AG09309 (cell line): Measurements from ENCODE around the gene KIF26A.

Experiments
- DNase-seq: peaks from one replicate; pipeline ENCODE4 v3.0.0-alpha.2; 2010; ENCODE audit warnings: low read depth
- H3K4me3 ChIP-seq: 2 replicates; pipeline ENCODE4 v1.5.1; 2011; ENCODE audit warnings: mild to moderate bottlenecking, low read depth, low read length, moderate library complexity; ENCODE audit not compliant: control insufficient read depth
- TF ChIP-seq, protein P1 (sequence below): IDR thresholded peaks from 2 replicates; pipeline ENCODE4 v1.5.1; 2011; ENCODE audit warnings: mild to moderate bottlenecking, low read depth, low read length, inconsistent platforms; ENCODE audit not compliant: insufficient read depth, control insufficient read depth; ENCODE audit errors: missing control alignments

Gene KIF26A

DNA sequence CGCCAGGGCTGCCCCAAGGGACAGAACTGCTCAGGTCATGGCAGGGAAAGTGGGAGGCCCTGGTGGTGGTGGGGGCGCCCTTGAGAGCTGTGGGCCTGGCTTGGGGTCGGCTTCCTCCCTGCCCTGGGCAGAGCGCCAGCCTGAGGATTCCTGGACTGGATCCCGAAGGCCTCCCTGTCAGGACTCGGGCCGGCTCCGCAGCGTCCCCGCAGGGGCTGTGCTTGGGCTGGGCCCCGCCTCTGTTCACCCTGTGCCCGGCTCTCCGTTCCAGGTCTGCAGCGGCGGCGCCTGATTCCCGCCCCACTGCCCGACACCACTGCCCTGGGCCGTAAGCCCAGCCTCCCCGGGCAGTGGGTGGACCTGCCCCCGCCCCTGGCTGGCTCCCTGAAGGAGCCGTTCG is 39.9 kb downstream of the KIF26A start:
- H3K4me3 ChIP-seq = no peak overlapping the region
- TF ChIP-seq, protein P1, sequence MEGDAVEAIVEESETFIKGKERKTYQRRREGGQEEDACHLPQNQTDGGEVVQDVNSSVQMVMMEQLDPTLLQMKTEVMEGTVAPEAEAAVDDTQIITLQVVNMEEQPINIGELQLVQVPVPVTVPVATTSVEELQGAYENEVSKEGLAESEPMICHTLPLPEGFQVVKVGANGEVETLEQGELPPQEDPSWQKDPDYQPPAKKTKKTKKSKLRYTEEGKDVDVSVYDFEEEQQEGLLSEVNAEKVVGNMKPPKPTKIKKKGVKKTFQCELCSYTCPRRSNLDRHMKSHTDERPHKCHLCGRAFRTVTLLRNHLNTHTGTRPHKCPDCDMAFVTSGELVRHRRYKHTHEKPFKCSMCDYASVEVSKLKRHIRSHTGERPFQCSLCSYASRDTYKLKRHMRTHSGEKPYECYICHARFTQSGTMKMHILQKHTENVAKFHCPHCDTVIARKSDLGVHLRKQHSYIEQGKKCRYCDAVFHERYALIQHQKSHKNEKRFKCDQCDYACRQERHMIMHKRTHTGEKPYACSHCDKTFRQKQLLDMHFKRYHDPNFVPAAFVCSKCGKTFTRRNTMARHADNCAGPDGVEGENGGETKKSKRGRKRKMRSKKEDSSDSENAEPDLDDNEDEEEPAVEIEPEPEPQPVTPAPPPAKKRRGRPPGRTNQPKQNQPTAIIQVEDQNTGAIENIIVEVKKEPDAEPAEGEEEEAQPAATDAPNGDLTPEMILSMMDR = no peak
- DNase-seq = no peak

DNA sequence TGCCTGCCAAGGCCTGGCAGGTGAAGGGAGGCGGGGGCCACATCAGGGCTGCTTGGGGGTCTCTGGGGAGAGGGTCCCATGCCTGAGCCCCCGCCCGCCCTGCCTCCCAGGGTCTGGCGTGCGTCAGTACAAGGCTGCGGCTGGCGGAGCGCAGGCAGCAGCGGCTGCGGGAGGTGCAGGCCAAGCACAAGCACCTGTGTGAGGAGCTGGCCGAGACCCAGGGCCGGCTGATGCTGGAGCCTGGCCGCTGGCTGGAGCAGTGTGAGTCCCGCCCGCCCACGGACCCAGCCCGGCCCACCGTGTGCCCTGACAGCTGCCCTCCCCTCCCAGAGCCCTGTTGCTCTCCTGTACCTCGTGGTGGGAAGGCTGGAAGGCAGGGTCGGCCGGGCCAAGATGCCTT is 40.7 kb downstream of the KIF26A start:
- TF ChIP-seq, protein P1 = no peak
- DNase-seq = no peak
- H3K4me3 ChIP-seq = no peak overlapping the region

- no peak for DNase-seq
- no peak overlapping the region for H3K4me3 ChIP-seq
- TF ChIP-seq, protein P1 = no peak
Measured at GRCh38 chr14:104179564-104180129, 41.3 kb downstream of the KIF26A start.

DNA sequence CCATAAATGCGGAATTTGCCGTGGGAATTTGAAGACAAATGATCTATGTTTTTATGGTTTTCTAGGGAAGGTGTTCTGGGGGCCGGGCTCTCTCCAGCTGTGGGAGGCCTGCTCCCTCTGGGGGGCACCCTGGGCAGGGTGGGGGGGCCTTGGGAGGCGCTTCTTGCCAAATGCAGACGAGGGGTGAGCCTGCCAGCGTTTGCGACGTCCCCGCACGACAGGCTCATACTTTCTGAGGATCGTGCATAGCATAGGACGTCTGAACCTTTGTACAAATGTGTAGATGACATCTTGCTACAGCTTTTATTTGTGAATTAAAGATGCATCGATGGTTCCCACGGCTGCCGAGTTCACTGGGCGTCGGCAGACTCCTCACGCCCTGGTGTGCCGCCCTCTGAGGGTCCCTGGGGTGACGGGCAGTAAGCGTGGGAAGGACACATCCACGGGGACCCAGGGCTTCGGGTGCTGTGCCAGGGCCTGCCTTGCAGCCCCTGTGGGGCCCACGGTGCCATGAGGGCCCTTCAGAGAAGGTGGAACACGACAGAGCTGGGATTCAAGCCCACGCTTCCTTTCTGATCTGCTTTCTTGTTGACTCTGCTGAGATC is 42.3 kb downstream of the KIF26A start:
- TF ChIP-seq, protein P1 = no peak

GRCh38 chr14:104181761-104182530 is 43.6 kb downstream of the KIF26A start:
- H3K4me3 ChIP-seq = no peak overlapping the region
- DNase-seq = no peak
- TF ChIP-seq, protein P1 = no peak

More for the DNA sequence above, 42.3 kb downstream of the KIF26A start:
- H3K4me3 ChIP-seq = no peak overlapping the region
- no peak for DNase-seq

DNA sequence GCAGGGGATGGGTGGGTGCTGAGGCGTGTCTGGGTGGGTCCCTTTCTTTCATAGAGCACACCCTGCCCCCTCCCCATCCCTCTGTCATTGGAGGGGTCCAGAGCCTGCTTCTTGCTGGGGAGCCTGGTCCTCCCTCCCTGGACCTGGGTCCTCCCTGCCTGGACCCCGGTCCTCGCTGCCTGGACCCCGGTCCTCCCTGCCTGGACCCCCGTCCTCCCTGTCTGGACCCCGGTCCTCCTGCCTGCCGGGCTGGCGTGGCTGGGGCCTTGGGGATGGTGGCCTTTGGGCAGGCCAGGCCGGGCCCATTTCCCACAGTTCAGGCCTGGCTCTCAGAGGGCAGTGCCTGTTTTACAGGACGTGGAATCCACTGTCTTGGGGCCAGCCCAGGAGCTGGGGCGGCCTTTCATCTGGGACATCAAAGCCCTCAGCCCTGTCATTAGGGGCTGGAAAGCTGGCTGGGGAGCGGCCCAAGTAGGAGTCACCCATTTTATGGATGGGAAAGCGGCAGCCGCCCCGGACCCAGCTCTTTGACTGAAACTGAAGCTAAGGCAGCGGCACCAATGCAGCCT is 44.6 kb downstream of the KIF26A start:
- DNase-seq = no peak
- no peak overlapping the region for H3K4me3 ChIP-seq
- TF ChIP-seq, protein P1 = no peak
